H1 (cell line): ENCODE measurements around the gene BET1L. TPM values are rescaled to one million over a fixed set of nuclear protein-coding genes. Genes with fewer than 3 reads are reported as not detected.

Experiments
- CTCF ChIA-PET: fragments of 300-600 bp; sonication (Branson Sonifier 250); formaldehyde crosslinking; loops from one replicate; lab custom pipeline; 2021; ENCODE audit not compliant: partially characterized antibody; lab: Charles Lee
- POLR2A ChIA-PET: fragments of 300-600 bp; sonication (Branson Sonifier 250); formaldehyde crosslinking; loops from one replicate; lab custom pipeline; 2021; ENCODE audit warnings: inconsistent platforms; ENCODE audit not compliant: partially characterized antibody; lab: Charles Lee
- DNase-seq, 2 experiments: peaks; one replicate each; pipeline versions ENCODE4 v3.0.0 to v3.0.0-alpha.2; 2010 to 2022; ENCODE audit warnings: low spot score in 2 of 2, low read depth in 1 of 2, mixed read lengths in 1 of 2
- FAIRE-seq: peaks from 2 replicates; lab custom pipeline; 2011; peaks lifted over from hg19 to GRCh38; lab: Jason Lieb, UNC
- H2AFZ ChIP-seq: 2 replicates; pipeline ENCODE4 v1.8.1; 2012; ENCODE audit warnings: low read length, inconsistent platforms
- H2AK5ac ChIP-seq: 2 replicates; pipeline ENCODE4 v1.6.1; 2013; ENCODE audit warnings: low read depth, low read length
- H2BK120ac ChIP-seq: replicated peaks from 2 replicates; pipeline ENCODE3; 2013; ENCODE audit warnings: low read depth, low read length, inconsistent platforms
- H2BK12ac ChIP-seq: 2 replicates; pipeline ENCODE4 v1.6.1; 2013; ENCODE audit warnings: low read depth, low read length
- H2BK15ac ChIP-seq: 2 replicates; pipeline ENCODE4 v1.6.1; 2013; ENCODE audit warnings: low read length
- H2BK20ac ChIP-seq: 2 replicates; pipeline ENCODE4 v1.6.1; 2013; ENCODE audit warnings: low read length
- H2BK5ac ChIP-seq: 2 replicates; pipeline ENCODE4 v1.6.1; 2013; ENCODE audit warnings: low read depth, low read length
- H3K14ac ChIP-seq: 2 replicates; pipeline ENCODE4 v1.6.1; 2013; ENCODE audit warnings: inconsistent platforms; ENCODE audit not compliant: insufficient read length
- H3K18ac ChIP-seq: 2 replicates; pipeline ENCODE4 v1.6.1; 2013; ENCODE audit warnings: low read length; ENCODE audit errors: extremely low read depth
- H3K23ac ChIP-seq: 2 replicates; pipeline ENCODE4 v1.6.1; 2013; ENCODE audit warnings: inconsistent platforms; ENCODE audit not compliant: insufficient read length
- H3K23me2 ChIP-seq: 2 replicates; pipeline ENCODE4 v1.6.1; 2013; ENCODE audit warnings: low read depth, low read length
- H3K27ac ChIP-seq: 2 replicates; pipeline ENCODE4 v1.6.1; 2011; ENCODE audit warnings: low read depth, low read length, inconsistent platforms
- H3K27me3 ChIP-seq, 4 experiments: replicated peaks in 1 of 4; 1 replicate in 1 of 4; 2 replicates in 3 of 4; pipeline versions ENCODE4 v1.6.1 to v1.8.1; 2011 to 2013; ENCODE audit warnings: low read length in 3 of 4, mild to moderate bottlenecking in 3 of 4, inconsistent platforms in 2 of 4, mixed read lengths in 2 of 4, moderate library complexity in 1 of 4; ENCODE audit not compliant: control insufficient read depth in 3 of 4, insufficient read depth in 3 of 4; ENCODE audit errors: extremely low read depth in 1 of 4
- H3K36me3 ChIP-seq, 4 experiments: 2 replicates each; pipeline versions ENCODE4 v1.6.1 to v1.8.1; 2011 to 2013; ENCODE audit warnings: mild to moderate bottlenecking in 4 of 4, low read length in 3 of 4, moderate library complexity in 2 of 4, control low read depth in 1 of 4, inconsistent platforms in 1 of 4; ENCODE audit not compliant: insufficient read depth in 4 of 4, control insufficient read depth in 2 of 4
- H3K4ac ChIP-seq: replicated peaks from 2 replicates; pipeline ENCODE3; 2013; ENCODE audit warnings: low read length, low read depth, mixed read lengths, inconsistent platforms; ENCODE audit not compliant: insufficient read length
- H3K4me1 ChIP-seq, 4 experiments: replicated peaks in 1 of 4; 1 replicate in 1 of 4; 2 replicates in 3 of 4; pipeline versions ENCODE4 v1.6.1 to v1.8.1; 2011 to 2013; ENCODE audit warnings: low read length in 3 of 4, inconsistent platforms in 2 of 4, mixed read lengths in 1 of 4; ENCODE audit not compliant: insufficient read depth in 4 of 4, control insufficient read depth in 3 of 4
- H3K4me2 ChIP-seq, 2 experiments: 2 replicates each; pipeline versions ENCODE4 v1.6.1 to v1.8.1; 2011 to 2013; ENCODE audit warnings: low read depth in 2 of 2, low read length in 2 of 2, control low read depth in 1 of 2, inconsistent platforms in 1 of 2, mild to moderate bottlenecking in 1 of 2; ENCODE audit not compliant: insufficient read depth in 1 of 2
- H3K4me3 ChIP-seq, 4 experiments: fragments of 200-600, 300-600 bp in 1 of 4; sonication (generic), shearing (Covaris generic), sonication (Bioruptor Twin) in 1 of 4; 2 replicates each; pipeline versions ENCODE4 v1.5.1 to v1.8.1; 2011 to 2016; ENCODE audit warnings: low read length in 4 of 4, low read depth in 3 of 4, control low read depth in 2 of 4, inconsistent platforms in 2 of 4, mild to moderate bottlenecking in 2 of 4, mixed read lengths in 1 of 4, moderate library complexity in 1 of 4; ENCODE audit not compliant: insufficient read depth in 2 of 4; ENCODE audit errors: extremely low read depth in 1 of 4
- H3K56ac ChIP-seq: replicated peaks from 2 replicates; pipeline ENCODE3; 2013; ENCODE audit warnings: low read depth, mild to moderate bottlenecking, mixed read lengths, low read length, inconsistent platforms; ENCODE audit not compliant: insufficient read length
- H3K79me1 ChIP-seq: 2 replicates; pipeline ENCODE4 v1.6.1; 2013; ENCODE audit warnings: low read depth, low read length, control low read depth
- H3K79me2 ChIP-seq, 2 experiments: 2 replicates each; pipeline versions ENCODE4 v1.6.1 to v1.8.1; 2012 to 2013; ENCODE audit warnings: low read length in 2 of 2, mild to moderate bottlenecking in 2 of 2, inconsistent platforms in 1 of 2; ENCODE audit not compliant: insufficient read depth in 2 of 2, control insufficient read depth in 1 of 2
- H3K9ac ChIP-seq, 4 experiments: replicated peaks in 1 of 4; 1 replicate in 1 of 4; 2 replicates in 3 of 4; pipeline versions ENCODE4 v1.6.1 to v1.8.1; 2011 to 2013; ENCODE audit warnings: low read depth in 3 of 4, low read length in 3 of 4, control low read depth in 2 of 4, mild to moderate bottlenecking in 2 of 4, moderate library complexity in 2 of 4, inconsistent platforms in 1 of 4; ENCODE audit errors: extremely low read depth in 1 of 4
- H3K9me3 ChIP-seq, 2 experiments: 2 replicates each; pipeline versions ENCODE4 v1.6.1 to v1.8.1; 2012 to 2013; ENCODE audit warnings: mild to moderate bottlenecking in 2 of 2, moderate library complexity in 2 of 2, control low read depth in 1 of 2, inconsistent platforms in 1 of 2, low read depth in 1 of 2, low read length in 1 of 2, mixed read lengths in 1 of 2; ENCODE audit not compliant: insufficient read depth in 2 of 2
- H4K20me1 ChIP-seq, 2 experiments: replicated peaks in 1 of 2; 2 replicates each; pipeline versions ENCODE3 to v1.8.1; 2011 to 2013; ENCODE audit warnings: inconsistent platforms in 2 of 2, low read length in 2 of 2, mild to moderate bottlenecking in 1 of 2; ENCODE audit not compliant: insufficient read depth in 2 of 2, control insufficient read depth in 1 of 2
- H4K5ac ChIP-seq: 2 replicates; pipeline ENCODE4 v1.6.1; 2013; ENCODE audit warnings: low read length, low read depth, mixed read lengths, inconsistent platforms; ENCODE audit not compliant: insufficient read length
- H4K8ac ChIP-seq: 2 replicates; pipeline ENCODE4 v1.8.0; 2013; ENCODE audit warnings: mild to moderate bottlenecking, moderate library complexity, low read length, inconsistent platforms; ENCODE audit not compliant: insufficient read depth; ENCODE audit errors: extremely low read depth
- H4K91ac ChIP-seq: replicated peaks from 2 replicates; pipeline ENCODE3; 2013; ENCODE audit warnings: low read length, mixed read lengths, inconsistent platforms; ENCODE audit not compliant: insufficient read length
- CEBPB ChIP-seq: IDR thresholded peaks from 2 replicates; pipeline ENCODE4 v1.6.1; 2012; ENCODE audit warnings: low read depth, low read length
- EGR1 ChIP-seq: IDR thresholded peaks from 2 replicates; pipeline ENCODE4 v1.6.1; 2011; ENCODE audit warnings: low read depth, low read length, borderline replicate concordance
- FOSL1 ChIP-seq: IDR thresholded peaks from 2 replicates; pipeline ENCODE4 v1.6.1; 2011; ENCODE audit warnings: mild to moderate bottlenecking, low read depth, low read length, moderate library complexity; ENCODE audit not compliant: insufficient read depth
- HDAC2 ChIP-seq, 2 experiments: fragments of 300-600 bp in 1 of 2; sonication (generic) in 1 of 2; IDR thresholded peaks; 2 replicates each; pipeline ENCODE4 v1.6.1; 2011 to 2012; ENCODE audit warnings: low read depth in 2 of 2, low read length in 2 of 2, mild to moderate bottlenecking in 2 of 2, moderate library complexity in 2 of 2, borderline replicate concordance in 1 of 2, inconsistent platforms in 1 of 2
- HDAC6 ChIP-seq: IDR thresholded peaks from one replicate; pipeline ENCODE4 v1.7.1; 2012; ENCODE audit warnings: low read depth, mild to moderate bottlenecking, inconsistent platforms, low read length, moderate library complexity
- KDM5A ChIP-seq: fragments of 200-600 bp; IDR thresholded peaks from 2 replicates; pipeline ENCODE4 v1.7.1; 2012; ENCODE audit warnings: mild to moderate bottlenecking, low read length, inconsistent platforms, mixed read lengths
- PHF8 ChIP-seq: fragments of 200-600 bp; sonication (generic); conservative IDR thresholded peaks from 2 replicates; pipeline ENCODE4 v1.7.1; 2012; ENCODE audit warnings: low read depth, mild to moderate bottlenecking, inconsistent platforms, low read length, moderate library complexity
- POLR2AphosphoS5 ChIP-seq: IDR thresholded peaks from 2 replicates; pipeline ENCODE4 v1.6.1; 2011; ENCODE audit warnings: low read depth, low read length
- SP2 ChIP-seq: IDR thresholded peaks from 2 replicates; pipeline ENCODE4 v1.6.1; 2012; ENCODE audit warnings: mild to moderate bottlenecking, low read length, inconsistent platforms
- TAF7 ChIP-seq: optimal IDR thresholded peaks from 2 replicates; pipeline ENCODE3; 2011; ENCODE audit warnings: low read depth, mild to moderate bottlenecking, inconsistent platforms, low read length, moderate library complexity, borderline replicate concordance
- WGBS, 2 experiments: shearing (Covaris generic) in 1 of 2; methylation state at CpG; one replicate each; pipeline versions ENCODE4 v1.1.6 to v1.1.7; 2013 to 2015; ENCODE audit warnings: low lambda C conversion rate in 2 of 2, mixed read lengths in 2 of 2, inconsistent platforms in 1 of 2, low coverage in 1 of 2, missing lambda C conversion rate in 1 of 2; ENCODE audit not compliant: insufficient replicate concordance in 2 of 2, insufficient coverage in 1 of 2, insufficient read length in 1 of 2; ENCODE audit errors: extremely low coverage in 1 of 2, missing lambda C conversion rate in 1 of 2; 5-methylcytosine and 5-hydroxymethylcytosine counted together
- polyA plus RNA-seq, 7 experiments: library from polyadenylated mRNA; depleted of rRNA in 3 of 7; stranded (reverse) in 5 of 7; unstranded in 2 of 7; fragments of >200 nt in 5 of 7; fragments of 200-250 nt in 2 of 7; gene quantifications; 1 replicate in 5 of 7; 2 replicates in 1 of 7; 4 replicates in 1 of 7; pipeline versions ENCODE4 v1.2.1 to v1.2.3, GENCODE V29; 2011 to 2013; ENCODE audit warnings: missing spikeins in 2 of 7, mixed read lengths in 2 of 7
- total RNA-seq: library from RNA; stranded (reverse); fragmentation: NEBNext Ultra II Directional; extraction: Animal tissue kit (Norgen Biotek cat#: 25700); gene quantifications from 2 replicates; pipeline ENCODE4 v1.2.1, GENCODE V29; 2021
- TF ChIP-seq, protein P1 (sequence below): IDR thresholded peaks from 2 replicates; pipeline ENCODE4 v1.6.1; 2012; ENCODE audit warnings: low read length, inconsistent platforms

BET1L gene
- total and polyA plus RNA-seq, 2 of the 8 experiments (the other 6 are each of a cell fraction or from before 2014, with no cell fraction given): 40.2 to 61.9 TPM

DNA sequence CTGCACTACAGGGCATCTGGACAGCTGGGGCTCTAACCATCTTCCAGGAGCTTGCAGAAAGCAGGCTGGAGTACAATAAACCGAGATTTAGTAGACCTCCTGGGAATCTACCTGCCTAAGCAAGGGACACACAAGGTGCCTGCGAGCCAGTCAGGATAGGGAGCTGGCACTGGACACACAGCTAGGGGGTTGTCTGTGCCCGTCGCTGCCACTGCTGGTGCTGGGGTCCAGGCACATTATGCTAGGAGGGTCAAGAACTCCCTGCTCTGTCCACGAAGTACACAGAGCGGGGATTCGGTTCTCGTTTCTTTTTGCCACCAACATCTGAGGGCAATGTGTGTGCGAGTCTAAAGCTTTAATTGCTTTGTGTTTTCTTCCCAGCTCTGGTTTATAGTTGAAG is 4.5 kb upstream of the BET1L start:
- WGBS, 2 experiments: 94% methylated on average over 9 of the region's 9 CpGs; no CpG with 5 or more reads in 1 of the 2 experiments
- no peak overlapping the region for H3K56ac ChIP-seq
- H3K4ac ChIP-seq: no peak overlapping the region
- H3K9me3 ChIP-seq: no peaks in the 10 kb centered on the region
- H2BK5ac ChIP-seq: no peak overlapping the region
- no peak for DNase-seq
- no peak overlapping the region for H2BK120ac ChIP-seq
- no peaks in the 10 kb centered on the region for H3K27me3 ChIP-seq
- peaks cover 1 to 6% of the 10 kb centered on the region in 2 experiments for H4K20me1 ChIP-seq
- peaks cover 0 to 17% (median 6%) of the 10 kb centered on the region in 4 experiments; a peak in 5 of 7 replicates for H3K4me1 ChIP-seq
- peaks cover 5% of the 10 kb centered on the region; the same call in 1 of the 2 replicates for H3K79me1 ChIP-seq
- H2BK12ac ChIP-seq: no peak overlapping the region
- H2BK20ac ChIP-seq: no peak overlapping the region
- H2AFZ ChIP-seq: no peak overlapping the region
- no peak for FAIRE-seq
- no peak overlapping the region for H4K5ac ChIP-seq
- H3K79me2 ChIP-seq: peaks cover 0 to 20% of the 10 kb centered on the region in 2 experiments; a peak in 2 of 4 replicates
- H3K14ac ChIP-seq: no peak overlapping the region
- H3K36me3 ChIP-seq: peaks cover 32 to 57% (median 41%) of the 10 kb centered on the region in 4 experiments
- H2BK15ac ChIP-seq: no peak overlapping the region
- no peak overlapping the region for H3K27ac ChIP-seq
- H4K8ac ChIP-seq: 0 out of 2 replicates have a peak overlapping the region, but pooled peaks have one; percentile 5
- H3K4me2 ChIP-seq: no peak overlapping the region
- CTCF ChIA-PET: interaction anchor here (0.7 to 2.4 kb wide), 4 partner anchors 18 to 152 kb away, joined by 3 to 11 read pairs (median 6); no protein-coding TSS in a partner anchor
- H3K9ac ChIP-seq: no peak overlapping the region
- H4K91ac ChIP-seq: no peak overlapping the region
- POLR2A ChIA-PET: interaction anchor here (2.3 to 8.7 kb wide), 2 partner anchors 10 to 20 kb away, joined by 6 to 99 read pairs; partner anchors contain the start of gene SIRT3
- H2AK5ac ChIP-seq: no peak overlapping the region
- peaks cover 18% of the 10 kb centered on the region for H3K23me2 ChIP-seq
- no peak overlapping the region for H3K18ac ChIP-seq
- no peak overlapping the region for H3K23ac ChIP-seq
- no peak overlapping the region for H3K4me3 ChIP-seq
- TF ChIP-seq POLR2AphosphoS5 (no peak), HDAC2 (IDR thresholded peaks at IDR 0.05; ENCODE audit: borderline replicate concordance in 1 of 2, low read depth in 2 of 2, low read length in 2 of 2) (no peak), HDAC6 (no peak), KDM5A (no peak), EGR1 (no peak), FOSL1 (no peak), TAF7 (no peak), SP2 (no peak), PHF8 (no peak), CEBPB (no peak)
- TF ChIP-seq, protein P1, sequence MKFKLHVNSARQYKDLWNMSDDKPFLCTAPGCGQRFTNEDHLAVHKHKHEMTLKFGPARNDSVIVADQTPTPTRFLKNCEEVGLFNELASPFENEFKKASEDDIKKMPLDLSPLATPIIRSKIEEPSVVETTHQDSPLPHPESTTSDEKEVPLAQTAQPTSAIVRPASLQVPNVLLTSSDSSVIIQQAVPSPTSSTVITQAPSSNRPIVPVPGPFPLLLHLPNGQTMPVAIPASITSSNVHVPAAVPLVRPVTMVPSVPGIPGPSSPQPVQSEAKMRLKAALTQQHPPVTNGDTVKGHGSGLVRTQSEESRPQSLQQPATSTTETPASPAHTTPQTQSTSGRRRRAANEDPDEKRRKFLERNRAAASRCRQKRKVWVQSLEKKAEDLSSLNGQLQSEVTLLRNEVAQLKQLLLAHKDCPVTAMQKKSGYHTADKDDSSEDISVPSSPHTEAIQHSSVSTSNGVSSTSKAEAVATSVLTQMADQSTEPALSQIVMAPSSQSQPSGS: no peak
